HepG2 (cell line): ENCODE data around the gene CRNKL1. TPM values are rescaled to one million over a fixed set of nuclear protein-coding genes. Genes with fewer than 3 reads are reported as not detected.
A peak's percentile ranks its signal among the peaks of the same experiment; 100 is the strongest.

Source experiments
- FOSL2 ChIP-seq: sonication (generic); formaldehyde crosslinking; IDR thresholded peaks from 2 replicates; pipeline ENCODE4 v1.4.0; 2020; ENCODE audit warnings: missing genetic modification reagents
- GABPA ChIP-seq, 2 experiments: IDR thresholded peaks; 2 replicates each; pipeline ENCODE4 v1.6.1; 2011 to 2016; ENCODE audit warnings: low read depth in 2 of 2, low read length in 1 of 2, missing biosample characterization in 1 of 2, missing genetic modification characterization in 1 of 2
- HCFC1 ChIP-seq: fragments of 150-350 bp; IDR thresholded peaks from 2 replicates; pipeline ENCODE4 v1.6.1; 2014; ENCODE audit warnings: low read depth, low read length
- MAFG ChIP-seq: sonication (generic); formaldehyde crosslinking; IDR thresholded peaks from 2 replicates; pipeline ENCODE4 v1.5.1; 2020; ENCODE audit warnings: mild to moderate bottlenecking, missing genetic modification reagents
- NFIC ChIP-seq: IDR thresholded peaks from 2 replicates; pipeline ENCODE4 v1.6.1; 2012; ENCODE audit warnings: mild to moderate bottlenecking, low read length, inconsistent platforms
- PHF8 ChIP-seq: sonication (generic); formaldehyde crosslinking; IDR thresholded peaks from 2 replicates; pipeline ENCODE4 v1.5.0; 2020; ENCODE audit warnings: missing genetic modification reagents
- RXRB ChIP-seq: IDR thresholded peaks from 2 replicates; pipeline ENCODE4 v1.6.1; 2016; ENCODE audit warnings: borderline replicate concordance, missing genetic modification reagents, missing compliant biosample characterization
- SP140L ChIP-seq: sonication (generic); formaldehyde crosslinking; IDR thresholded peaks from 2 replicates; pipeline ENCODE4 v1.4.0; 2020; ENCODE audit warnings: missing genetic modification reagents, borderline replicate concordance
- ZBTB21 ChIP-seq: sonication (generic); formaldehyde crosslinking; IDR thresholded peaks from 2 replicates; pipeline ENCODE4 v1.4.0; 2020; ENCODE audit warnings: missing genetic modification reagents
- ZKSCAN8 ChIP-seq: IDR thresholded peaks from 2 replicates; pipeline ENCODE4 v1.6.1; 2016; ENCODE audit warnings: borderline replicate concordance, missing genetic modification reagents, missing compliant biosample characterization
- ZNF224 ChIP-seq: sonication (generic); formaldehyde crosslinking; IDR thresholded peaks from 2 replicates; pipeline ENCODE4 v1.5.0; 2020; ENCODE audit warnings: mild to moderate bottlenecking, missing genetic modification reagents
- ZNF232 ChIP-seq: sonication (generic); formaldehyde crosslinking; IDR thresholded peaks from 2 replicates; pipeline ENCODE4 v1.4.0; 2020; ENCODE audit warnings: missing genetic modification reagents, borderline replicate concordance
- ZNF660 ChIP-seq: sonication (generic); formaldehyde crosslinking; IDR thresholded peaks from 2 replicates; pipeline ENCODE4 v1.5.1; 2020; ENCODE audit warnings: mild to moderate bottlenecking, low read depth, missing genetic modification reagents, borderline replicate concordance
- ZNF788 ChIP-seq: sonication (generic); formaldehyde crosslinking; IDR thresholded peaks from 2 replicates; pipeline ENCODE4 v1.5.0; 2020; ENCODE audit warnings: mild to moderate bottlenecking, missing genetic modification reagents, borderline replicate concordance
- ZSCAN9 ChIP-seq: IDR thresholded peaks from 2 replicates; pipeline ENCODE4 v1.6.1; 2016; ENCODE audit warnings: borderline replicate concordance
- polyA plus RNA-seq, 8 experiments: library from polyadenylated mRNA; depleted of rRNA in 3 of 8; stranded (reverse) in 7 of 8; unstranded in 1 of 8; fragments of >200 nt; fragmentation: Illumina TruSeq in 4 of 8; extraction: Trizol in 4 of 8; gene quantifications; 2 replicates each; pipeline versions ENCODE4 v1.2.1 to v1.2.3, GENCODE V29; 2011 to 2016; ENCODE audit warnings: low read depth in 4 of 8, missing spikeins in 1 of 8, mixed read lengths in 1 of 8; ENCODE audit not compliant: insufficient read depth in 1 of 8
- total RNA-seq, 5 experiments: library from RNA; depleted of rRNA; stranded (reverse); fragments of >200 nt; fragmentation: Illumina TruSeq; extraction: Trizol; gene quantifications; 2 replicates each; pipeline ENCODE4 v1.2.3, GENCODE V29; 2016; ENCODE audit warnings: low read depth in 1 of 5
- TF ChIP-seq, protein P1 (sequence below): sonication (generic); formaldehyde crosslinking; IDR thresholded peaks from 2 replicates; pipeline ENCODE4 v1.5.1; 2020; ENCODE audit warnings: mild to moderate bottlenecking, missing genetic modification reagents
- TF ChIP-seq, protein P2 (sequence below): IDR thresholded peaks from 2 replicates; pipeline ENCODE4 v1.6.1; 2016
- TF ChIP-seq, protein P3 (sequence below): sonication (generic); formaldehyde crosslinking; IDR thresholded peaks from 2 replicates; pipeline ENCODE4 v1.8.0; 2022; ENCODE audit warnings: low read depth, missing genetic modification reagents
- TF ChIP-seq, protein P4 (sequence below): sonication (generic); formaldehyde crosslinking; IDR thresholded peaks from 2 replicates; pipeline ENCODE4 v1.8.0; 2022; ENCODE audit warnings: missing genetic modification reagents, mild to moderate bottlenecking, moderate library complexity, borderline replicate concordance
- TF ChIP-seq, protein P5 (sequence below): IDR thresholded peaks from 2 replicates; pipeline ENCODE4 v1.6.1; 2018; ENCODE audit warnings: missing genetic modification reagents, mild to moderate bottlenecking, missing compliant biosample characterization

The CRNKL1 gene
- total and polyA plus RNA-seq, 2 of the 13 experiments (the other 11 are each of a cell fraction or from before 2014, with no cell fraction given) = 12.3 to 64.5 TPM

DNA sequence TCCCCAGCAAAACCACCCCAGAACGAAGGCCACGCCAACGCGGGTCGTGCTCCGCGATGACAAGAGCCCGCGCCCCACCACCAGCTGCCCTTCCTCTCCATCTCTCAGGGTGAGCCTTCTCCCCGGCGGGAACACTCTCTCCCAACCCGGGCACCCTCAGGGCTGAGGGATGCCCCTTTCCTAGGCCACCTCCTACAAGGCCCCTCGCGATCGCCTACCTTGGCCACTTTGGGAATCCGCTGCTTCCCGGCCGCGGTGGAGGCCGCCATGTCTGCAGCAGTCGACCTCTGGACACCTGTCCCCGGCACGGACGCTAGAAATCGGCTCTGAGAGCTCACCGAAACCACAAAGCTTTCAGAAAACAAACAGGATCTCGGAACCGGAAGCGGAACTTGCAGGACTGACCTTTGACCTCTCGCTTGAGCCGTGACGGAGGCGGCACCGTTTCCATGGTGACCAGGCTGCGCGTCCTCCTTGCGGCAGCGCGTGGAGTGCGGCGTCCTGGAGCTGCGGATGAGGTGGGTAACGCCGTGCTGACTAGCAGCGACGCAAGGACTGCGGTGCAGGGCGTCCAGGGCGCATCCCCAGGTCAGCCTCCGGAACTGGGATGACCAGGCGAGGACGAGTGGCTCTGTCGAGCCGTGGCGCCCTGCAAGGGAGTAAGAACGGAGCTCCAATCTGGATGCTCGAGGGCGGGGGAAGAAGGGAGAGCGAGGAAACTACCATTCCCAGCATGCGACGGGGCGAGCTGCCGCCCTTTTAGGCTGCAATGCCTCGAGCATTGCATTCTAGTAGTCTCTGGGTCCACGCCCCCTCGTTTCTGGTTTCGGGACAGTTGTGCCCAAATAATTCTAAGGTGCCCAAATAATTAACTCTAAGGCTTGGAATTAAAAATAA is at the start of gene CRNKL1, which contains the start of gene CFAP61 (continued):
- TF ChIP-seq ZNF224 (CRISPR knock-in tag) (peak; percentile 99), ZNF660 (no peak), MAFG (CRISPR knock-in tag) (no peak), SP140L (CRISPR knock-in tag) (peak; percentile 83; the same call in 1 of the 2 replicates), RXRB (peak; percentile 78), HCFC1 (peak; percentile 83), ZBTB21 (peak; percentile 92; the same call in 1 of the 2 replicates), ZNF788 (CRISPR knock-in tag) (peak; percentile 95; the same call in 1 of the 2 replicates), PHF8 (CRISPR knock-in tag) (peak; percentile 100), FOSL2 (CRISPR knock-in tag) (peak; percentile 68), NFIC (no peak), ZSCAN9 (CRISPR knock-in tag) (peak; percentile 74; the same call in 1 of the 2 replicates), ZKSCAN8 (CRISPR knock-in tag) (no peak), ZNF232 (peak; percentile 97), GABPA (IDR thresholded peaks at IDR 0.05; ENCODE audit: low read depth, low read length) (peak; percentile 89), GABPA (CRISPR knock-in tag; IDR thresholded peaks at IDR 0.05; ENCODE audit: low read depth) (peak; percentile 99)
- TF ChIP-seq, protein P1, sequence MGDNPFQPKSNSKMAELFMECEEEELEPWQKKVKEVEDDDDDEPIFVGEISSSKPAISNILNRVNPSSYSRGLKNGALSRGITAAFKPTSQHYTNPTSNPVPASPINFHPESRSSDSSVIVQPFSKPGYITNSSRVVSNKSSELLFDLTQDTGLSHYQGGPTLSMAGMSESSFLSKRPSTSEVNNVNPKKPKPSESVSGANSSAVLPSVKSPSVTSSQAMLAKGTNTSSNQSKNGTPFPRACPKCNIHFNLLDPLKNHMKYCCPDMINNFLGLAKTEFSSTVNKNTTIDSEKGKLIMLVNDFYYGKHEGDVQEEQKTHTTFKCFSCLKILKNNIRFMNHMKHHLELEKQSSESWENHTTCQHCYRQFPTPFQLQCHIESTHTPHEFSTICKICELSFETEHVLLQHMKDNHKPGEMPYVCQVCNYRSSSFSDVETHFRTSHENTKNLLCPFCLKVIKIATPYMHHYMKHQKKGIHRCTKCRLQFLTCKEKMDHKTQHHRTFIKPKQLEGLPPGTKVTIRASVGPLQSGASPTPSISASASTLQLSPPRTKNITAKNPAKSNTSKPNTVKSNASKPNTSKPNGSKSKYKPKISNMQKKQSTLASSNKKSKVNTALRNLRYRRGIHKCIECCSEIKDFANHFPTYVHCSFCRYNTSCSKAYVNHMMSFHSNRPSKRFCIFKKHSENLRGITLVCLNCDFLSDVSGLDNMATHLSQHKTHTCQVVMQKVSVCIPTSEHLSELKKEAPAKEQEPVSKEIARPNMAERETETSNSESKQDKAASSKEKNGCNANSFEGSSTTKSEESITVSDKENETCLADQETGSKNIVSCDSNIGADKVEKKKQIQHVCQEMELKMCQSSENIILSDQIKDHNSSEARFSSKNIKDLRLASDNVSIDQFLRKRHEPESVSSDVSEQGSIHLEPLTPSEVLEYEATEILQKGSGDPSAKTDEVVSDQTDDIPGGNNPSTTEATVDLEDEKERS = peak; percentile 95
- TF ChIP-seq, protein P2, sequence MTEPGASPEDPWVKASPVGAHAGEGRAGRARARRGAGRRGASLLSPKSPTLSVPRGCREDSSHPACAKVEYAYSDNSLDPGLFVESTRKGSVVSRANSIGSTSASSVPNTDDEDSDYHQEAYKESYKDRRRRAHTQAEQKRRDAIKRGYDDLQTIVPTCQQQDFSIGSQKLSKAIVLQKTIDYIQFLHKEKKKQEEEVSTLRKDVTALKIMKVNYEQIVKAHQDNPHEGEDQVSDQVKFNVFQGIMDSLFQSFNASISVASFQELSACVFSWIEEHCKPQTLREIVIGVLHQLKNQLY (CRISPR knock-in tag) = peak; percentile 75
- TF ChIP-seq, protein P3, sequence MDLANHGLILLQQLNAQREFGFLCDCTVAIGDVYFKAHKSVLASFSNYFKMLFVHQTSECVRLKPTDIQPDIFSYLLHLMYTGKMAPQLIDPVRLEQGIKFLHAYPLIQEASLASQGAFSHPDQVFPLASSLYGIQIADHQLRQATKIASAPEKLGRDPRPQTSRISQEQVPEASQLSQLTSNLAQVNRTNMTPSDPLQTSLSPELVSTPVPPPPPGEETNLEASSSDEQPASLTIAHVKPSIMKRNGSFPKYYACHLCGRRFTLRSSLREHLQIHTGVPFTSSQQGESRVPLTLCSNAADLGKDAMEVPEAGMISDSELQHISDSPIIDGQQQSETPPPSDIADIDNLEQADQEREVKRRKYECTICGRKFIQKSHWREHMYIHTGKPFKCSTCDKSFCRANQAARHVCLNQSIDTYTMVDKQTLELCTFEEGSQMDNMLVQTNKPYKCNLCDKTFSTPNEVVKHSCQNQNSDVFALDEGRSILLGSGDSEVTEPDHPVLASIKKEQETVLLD = peak; percentile 78
- TF ChIP-seq, protein P4, sequence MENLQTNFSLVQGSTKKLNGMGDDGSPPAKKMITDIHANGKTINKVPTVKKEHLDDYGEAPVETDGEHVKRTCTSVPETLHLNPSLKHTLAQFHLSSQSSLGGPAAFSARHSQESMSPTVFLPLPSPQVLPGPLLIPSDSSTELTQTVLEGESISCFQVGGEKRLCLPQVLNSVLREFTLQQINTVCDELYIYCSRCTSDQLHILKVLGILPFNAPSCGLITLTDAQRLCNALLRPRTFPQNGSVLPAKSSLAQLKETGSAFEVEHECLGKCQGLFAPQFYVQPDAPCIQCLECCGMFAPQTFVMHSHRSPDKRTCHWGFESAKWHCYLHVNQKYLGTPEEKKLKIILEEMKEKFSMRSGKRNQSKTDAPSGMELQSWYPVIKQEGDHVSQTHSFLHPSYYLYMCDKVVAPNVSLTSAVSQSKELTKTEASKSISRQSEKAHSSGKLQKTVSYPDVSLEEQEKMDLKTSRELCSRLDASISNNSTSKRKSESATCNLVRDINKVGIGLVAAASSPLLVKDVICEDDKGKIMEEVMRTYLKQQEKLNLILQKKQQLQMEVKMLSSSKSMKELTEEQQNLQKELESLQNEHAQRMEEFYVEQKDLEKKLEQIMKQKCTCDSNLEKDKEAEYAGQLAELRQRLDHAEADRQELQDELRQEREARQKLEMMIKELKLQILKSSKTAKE (CRISPR knock-in tag) = peak; percentile 75; the same call in 1 of the 2 replicates
- TF ChIP-seq, protein P5, sequence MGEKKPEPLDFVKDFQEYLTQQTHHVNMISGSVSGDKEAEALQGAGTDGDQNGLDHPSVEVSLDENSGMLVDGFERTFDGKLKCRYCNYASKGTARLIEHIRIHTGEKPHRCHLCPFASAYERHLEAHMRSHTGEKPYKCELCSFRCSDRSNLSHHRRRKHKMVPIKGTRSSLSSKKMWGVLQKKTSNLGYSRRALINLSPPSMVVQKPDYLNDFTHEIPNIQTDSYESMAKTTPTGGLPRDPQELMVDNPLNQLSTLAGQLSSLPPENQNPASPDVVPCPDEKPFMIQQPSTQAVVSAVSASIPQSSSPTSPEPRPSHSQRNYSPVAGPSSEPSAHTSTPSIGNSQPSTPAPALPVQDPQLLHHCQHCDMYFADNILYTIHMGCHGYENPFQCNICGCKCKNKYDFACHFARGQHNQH (CRISPR knock-in tag) = peak; percentile 93
